ENCODE measurements around the gene GUK1.
"Not testable (repeated sequence)": the region's sequence is repeated elsewhere in the genome, so short reads cannot be mapped to it uniquely, and the experiment has no call there.

GUK1 gene

GRCh38 chr1:228177183-228177475 is 37.0 kb downstream of the GUK1 start:
- DNase-seq (ENCODE audit: low spot score): no peak

GRCh38 chr1:228177721-228178710 is 37.9 kb downstream of the GUK1 start:
- no peak for DNase-seq (ENCODE audit: low spot score)

GRCh38 chr1:228178737-228179684 is 38.9 kb downstream of the GUK1 start:
- no peak for DNase-seq (ENCODE audit: low spot score)

GRCh38 chr1:228180271-228180958 is 40.3 kb downstream of the GUK1 start:
- no peak for DNase-seq (ENCODE audit: low spot score)

- DNase-seq (ENCODE audit: low spot score): no peak
Observed at GRCh38 chr1:228180959-228181644, 41.0 kb downstream of the GUK1 start.

- DNase-seq (ENCODE audit: low spot score): no peak
Observed at GRCh38 chr1:228181645-228182034, 41.6 kb downstream of the GUK1 start.

GRCh38 chr1:228182296-228183030 is 42.4 kb downstream of the GUK1 start:
- DNase-seq (ENCODE audit: low spot score): no peak

GRCh38 chr1:228184152-228184551 is 44.1 kb downstream of the GUK1 start:
- no peak for DNase-seq (ENCODE audit: low spot score)

- DNase-seq (ENCODE audit: low spot score): no peak
Observed at GRCh38 chr1:228185641-228185965, 45.5 kb downstream of the GUK1 start.

- DNase-seq (ENCODE audit: low spot score): not testable (repeated sequence)
Observed at GRCh38 chr1:228188249-228188648, 48.2 kb downstream of the GUK1 start.

GRCh38 chr1:228190182-228190581 is 50.1 kb downstream of the GUK1 start:
- DNase-seq (ENCODE audit: low spot score): no peak

GRCh38 chr1:228190778-228191177 is 50.7 kb downstream of the GUK1 start:
- DNase-seq (ENCODE audit: low spot score): no peak

GRCh38 chr1:228194436-228194835 is 54.4 kb downstream of the GUK1 start:
- no peak for DNase-seq (ENCODE audit: low spot score)

- DNase-seq (ENCODE audit: low spot score): no peak
Observed at GRCh38 chr1:228194921-228195812, 55.1 kb downstream of the GUK1 start.

GRCh38 chr1:228197555-228198147 is 57.6 kb downstream of the GUK1 start:
- DNase-seq (ENCODE audit: low spot score): no peak
